ENCODE measurements around the gene TEC.

DNA sequence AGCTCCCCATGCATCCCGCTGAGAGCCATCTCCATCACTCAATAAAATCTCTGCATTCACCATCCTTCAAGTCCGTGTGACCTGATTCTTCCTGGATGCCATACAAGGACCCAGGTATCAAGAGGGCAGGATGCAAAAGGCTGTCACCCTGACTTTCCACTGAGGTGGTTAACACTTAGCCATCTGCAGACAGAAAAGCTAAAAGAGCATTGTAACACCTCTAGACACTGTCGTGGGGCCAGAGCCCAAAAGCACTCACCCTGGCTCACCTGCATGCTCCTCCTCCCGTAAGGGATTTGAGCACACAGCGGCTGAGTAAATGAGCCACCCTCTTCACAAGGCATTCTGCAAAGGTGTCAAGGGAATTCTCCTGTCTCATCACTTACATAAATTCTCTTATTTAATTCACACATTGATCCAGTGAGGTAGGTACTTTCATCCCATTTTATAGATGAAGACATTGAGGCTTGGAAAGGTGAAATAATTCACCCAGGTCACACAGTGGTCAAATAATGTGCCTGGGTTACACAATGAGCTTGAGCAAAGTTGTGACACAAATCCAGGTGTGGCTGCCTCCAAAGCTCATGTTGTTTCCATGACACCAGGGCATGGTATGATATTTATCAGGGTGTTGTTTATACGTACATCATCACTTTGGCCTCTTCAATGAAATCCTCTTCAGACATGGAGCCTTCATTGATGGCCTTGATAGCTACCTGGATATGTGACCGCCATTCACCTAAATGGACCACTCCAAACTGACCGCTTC, 183.6 kb downstream of the TEC start:
- TF ChIP-seq EZH2 (IDR thresholded peaks at IDR 0.05) (no peak), POLR2AphosphoS5 (IDR thresholded peaks at IDR 0.05; ENCODE audit: borderline replicate concordance, low read depth, low read length) (no peak)
